GM21367 (cell line): ENCODE data around the gene FRY.

Experiments
- ATAC-seq: cut with Tn5 transposase; IDR thresholded peaks from one replicate; pipeline ENCODE4 v1.9.1; 2021; ENCODE audit not compliant: unreplicated experiment

The FRY gene

GRCh38 chr13:32016119-32016518, 15.5 kb upstream of the FRY start:
- no peak for ATAC-seq

- no peak for ATAC-seq
Measured at GRCh38 chr13:32016631-32017030, 14.9 kb upstream of the FRY start.

- ATAC-seq = no peak
Measured at GRCh38 chr13:32017474-32017873, 14.1 kb upstream of the FRY start.

GRCh38 chr13:32019612-32020233, 11.9 kb upstream of the FRY start:
- peak; percentile 58 for ATAC-seq

DNA sequence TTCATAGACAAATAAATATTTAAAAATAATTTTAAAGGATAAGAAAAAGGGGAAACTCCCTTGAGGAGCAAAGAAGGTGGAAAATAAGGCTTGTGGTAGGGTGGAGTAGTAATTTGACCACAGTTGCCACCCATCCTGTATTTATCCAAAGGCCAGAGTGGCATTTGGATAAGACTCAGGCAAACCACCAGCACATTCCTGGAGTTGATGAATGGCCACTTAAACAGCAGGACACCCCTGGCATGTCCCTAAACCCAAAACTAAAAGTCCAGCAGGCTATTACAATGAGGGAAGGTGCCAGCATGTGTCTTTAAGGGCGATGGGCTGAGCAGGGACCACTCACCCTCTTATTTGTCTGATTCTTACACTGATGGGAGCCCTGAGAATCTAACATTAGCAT, 9.8 kb upstream of the FRY start:
- no peak for ATAC-seq

GRCh38 chr13:32022311-32022710, 9.3 kb upstream of the FRY start:
- ATAC-seq = no peak

DNA sequence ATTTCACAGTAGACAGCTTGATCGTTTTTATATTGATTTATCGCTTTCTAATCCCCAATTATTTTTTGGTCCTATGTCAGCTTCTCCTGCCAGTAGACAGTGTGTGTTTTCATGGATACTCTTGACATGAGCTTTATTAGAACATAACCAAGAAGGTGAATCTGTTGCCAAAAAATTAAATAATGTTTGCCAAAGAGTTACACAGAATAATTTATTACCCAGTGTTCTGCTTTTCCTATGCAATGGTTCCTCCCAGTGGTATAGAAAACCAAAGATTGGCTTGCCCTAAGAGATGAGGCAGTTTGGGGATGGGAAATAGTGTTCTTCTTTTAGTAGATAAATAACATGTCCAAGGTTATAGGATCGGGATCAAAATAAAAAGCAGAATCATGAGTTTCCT, 8.5 kb upstream of the FRY start:
- ATAC-seq = no peak

DNA sequence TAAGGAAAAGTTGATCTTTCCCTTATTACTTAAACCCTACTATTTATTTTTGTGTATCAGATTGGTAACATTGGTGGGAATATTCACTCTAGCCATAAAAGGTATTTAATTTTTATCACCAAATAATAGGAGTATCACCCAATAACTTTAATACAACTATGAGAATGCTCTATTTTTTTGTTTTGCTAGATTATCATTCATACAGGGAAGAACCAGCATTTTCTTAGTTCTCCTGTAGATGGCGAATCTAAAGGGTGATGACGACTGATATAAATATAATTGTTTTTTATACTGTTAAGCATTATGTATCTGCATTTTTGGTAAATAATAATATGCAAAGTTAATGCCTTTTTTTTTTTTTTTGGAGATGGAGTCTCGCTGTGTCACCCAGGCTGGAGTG, 7.9 kb upstream of the FRY start:
- ATAC-seq = no peak

DNA sequence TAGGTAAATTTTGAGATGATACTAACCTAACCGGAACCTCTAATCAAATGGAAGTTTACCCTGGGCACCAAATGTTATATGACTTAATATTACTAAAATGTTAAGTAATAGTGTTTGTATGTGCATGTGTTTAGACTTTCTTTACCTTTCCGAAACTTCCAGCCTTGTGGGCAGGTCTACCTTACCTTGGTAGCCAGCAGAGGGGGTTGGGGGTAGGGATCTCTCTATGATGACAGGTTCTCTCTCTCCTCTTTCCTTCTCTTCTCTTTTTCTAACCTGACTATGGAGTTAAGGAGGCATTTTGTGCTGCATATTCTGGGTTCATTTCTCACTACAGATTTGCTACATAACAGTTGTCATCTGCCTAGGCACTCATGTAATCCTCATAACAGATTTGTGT, 6.8 kb upstream of the FRY start:
- no peak for ATAC-seq

GRCh38 chr13:32025730-32026129, 5.8 kb upstream of the FRY start:
- no peak for ATAC-seq

- no peak for ATAC-seq
Measured at GRCh38 chr13:32026623-32027022, 5.0 kb upstream of the FRY start.

DNA sequence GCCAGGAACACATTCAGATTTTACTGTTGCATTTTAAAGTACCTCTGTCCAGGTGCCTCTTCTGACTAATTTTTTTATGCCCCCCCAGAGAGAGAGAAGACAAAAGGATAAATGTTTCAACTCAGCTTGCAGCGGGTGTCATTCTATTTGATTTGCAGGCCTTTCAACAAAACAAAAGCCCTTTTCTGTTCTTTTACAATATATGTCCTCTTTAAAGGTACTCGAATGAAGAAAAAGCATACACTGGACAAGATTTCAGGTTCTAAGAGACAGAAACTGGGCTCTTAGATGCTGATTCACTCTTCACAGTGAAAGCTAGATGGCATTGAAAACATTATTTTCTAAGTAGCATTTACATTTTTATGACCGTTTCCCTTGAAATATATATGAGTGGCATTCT, 2.9 kb upstream of the FRY start:
- no peak for ATAC-seq

GRCh38 chr13:32029684-32030083, 1.9 kb upstream of the FRY start:
- ATAC-seq = no peak

DNA sequence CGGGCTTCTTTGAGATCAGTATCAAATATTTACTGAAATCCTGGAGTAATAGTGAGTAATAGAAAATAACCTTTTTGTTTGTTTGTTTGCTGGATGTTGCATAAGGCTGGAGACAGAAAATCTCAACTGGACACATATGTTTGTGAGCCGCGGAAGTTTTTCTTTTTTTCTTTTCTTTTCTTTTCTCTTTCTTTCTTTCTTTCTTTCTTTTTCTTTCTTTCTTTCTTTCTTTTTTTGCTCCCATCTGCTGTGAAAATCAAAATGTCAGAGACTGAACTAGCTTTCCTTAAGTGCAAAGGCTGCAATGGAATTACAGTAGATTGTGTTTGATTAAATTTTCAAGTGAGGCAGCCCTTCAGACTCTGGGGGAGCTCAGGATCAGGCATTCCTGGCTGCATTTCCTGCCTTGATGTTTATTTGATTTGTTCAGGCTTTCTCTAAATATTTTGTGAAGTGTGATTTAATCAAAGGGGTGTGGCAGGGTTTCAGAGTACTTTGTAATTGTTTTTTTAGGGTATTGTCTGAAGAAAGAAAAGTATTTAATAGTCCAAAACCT, 319 bp downstream of the FRY start:
- ATAC-seq = no peak

DNA sequence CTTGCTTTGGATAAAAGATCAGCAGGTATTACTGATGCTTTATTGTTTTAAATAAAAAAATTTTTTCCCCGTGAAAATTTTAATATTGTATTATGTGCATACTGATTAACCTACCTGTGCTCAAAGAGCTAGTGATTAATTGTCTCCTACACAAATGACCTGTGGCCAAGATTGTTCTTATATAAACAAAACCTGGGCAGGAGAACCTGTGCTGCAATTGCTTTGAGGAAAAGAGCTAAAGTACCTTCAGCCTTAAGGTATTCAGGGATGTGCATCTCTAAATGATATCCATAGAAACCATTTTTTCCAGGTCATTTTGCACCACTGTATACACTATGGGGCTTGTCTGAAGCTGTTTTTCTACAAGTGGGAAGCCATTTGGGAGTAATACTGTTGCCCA, 1.2 kb downstream of the FRY start:
- ATAC-seq = no peak

DNA sequence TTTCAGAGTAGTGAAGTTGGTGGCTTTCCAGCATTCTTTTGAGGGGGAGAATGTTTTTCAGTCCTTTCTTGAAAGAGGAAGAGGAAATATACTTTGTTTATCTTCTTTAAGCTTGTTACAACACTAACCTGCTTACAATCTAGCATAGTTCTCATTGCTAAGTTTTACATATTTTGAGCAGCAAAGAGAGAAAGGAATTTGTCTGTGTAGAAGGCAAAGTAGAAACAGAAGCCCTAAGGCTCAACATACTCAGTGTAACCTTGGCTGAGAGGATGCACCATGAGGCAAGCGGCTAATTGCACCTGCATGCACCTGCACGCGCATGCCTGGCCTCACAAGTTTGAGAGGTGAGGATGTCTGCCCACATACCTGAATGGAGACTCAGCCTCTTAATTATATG, 2.2 kb downstream of the FRY start:
- no peak for ATAC-seq

GRCh38 chr13:32035716-32036115, 4.1 kb downstream of the FRY start:
- ATAC-seq = no peak

DNA sequence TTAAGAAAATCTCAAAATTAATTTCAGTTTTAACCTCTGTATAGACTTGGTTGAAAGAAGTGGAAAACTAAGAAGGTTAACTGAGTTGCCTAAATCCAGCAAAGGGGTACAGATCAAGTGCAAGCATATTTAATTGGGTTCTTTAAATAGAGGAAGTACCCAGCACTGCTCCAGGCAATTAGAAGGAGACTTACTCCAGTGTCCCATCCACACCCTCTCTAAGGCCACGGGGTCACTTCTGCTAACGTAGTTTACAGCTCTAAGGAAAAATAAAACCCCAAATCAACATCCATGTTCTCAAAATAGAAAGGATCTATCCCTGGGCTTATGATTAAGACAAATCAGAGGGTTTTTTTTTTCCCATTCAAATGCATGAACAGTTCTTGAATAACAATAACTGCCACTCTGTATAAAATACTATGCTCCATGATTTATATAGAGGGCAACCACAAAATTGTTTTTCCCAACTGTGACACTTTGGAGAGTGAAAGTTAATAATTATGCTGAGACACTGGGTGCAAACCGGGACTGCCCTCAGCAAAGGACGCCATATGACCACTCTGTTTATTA, 4.6 kb downstream of the FRY start:
- no peak for ATAC-seq

- no peak for ATAC-seq
Measured at GRCh38 chr13:32036757-32037156, 5.2 kb downstream of the FRY start.

DNA sequence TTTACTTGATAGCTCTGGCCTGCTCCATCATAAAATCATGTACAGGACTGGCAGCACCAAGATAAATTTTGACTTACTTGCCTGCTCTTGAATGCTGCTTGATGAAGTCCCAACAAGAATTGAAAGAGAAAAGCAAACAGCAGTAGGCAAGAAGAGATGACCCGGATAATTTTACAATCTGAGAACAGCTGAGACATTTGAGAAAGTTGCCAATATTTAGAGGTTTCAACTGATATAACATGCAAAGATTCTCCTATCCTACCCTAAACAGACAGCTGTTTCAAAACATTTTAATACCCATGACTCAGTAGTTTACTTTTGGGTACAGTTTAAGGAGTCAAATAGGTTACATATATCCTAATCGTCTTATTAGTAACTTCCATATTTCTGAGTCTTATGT, 5.9 kb downstream of the FRY start:
- no peak for ATAC-seq

DNA sequence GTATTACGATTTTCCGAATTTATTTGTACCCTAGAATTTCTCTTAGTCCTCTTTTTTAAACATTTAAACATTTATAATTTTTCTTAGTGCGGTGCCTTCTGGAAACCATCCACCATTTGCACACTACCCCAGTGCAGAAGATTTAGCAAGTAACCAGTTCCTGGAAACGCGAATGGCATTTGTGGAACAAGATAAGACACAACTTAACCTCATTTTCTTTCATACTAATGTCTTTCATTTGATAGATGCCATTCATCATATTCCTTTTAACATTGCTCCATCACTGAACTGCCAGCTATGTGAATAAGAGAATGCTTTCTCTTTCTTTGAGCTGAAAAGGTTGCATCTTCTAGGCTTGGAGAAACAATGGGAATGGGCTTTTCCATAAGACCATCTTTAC, 6.8 kb downstream of the FRY start:
- ATAC-seq = no peak

- no peak for ATAC-seq
Measured at GRCh38 chr13:32039056-32039455, 7.5 kb downstream of the FRY start.

GRCh38 chr13:32039528-32039927, 8.0 kb downstream of the FRY start:
- ATAC-seq = no peak
